Nephron (organoid): ENCODE measurements around the gene NR1D2.
"Not testable (repeated sequence)": the region's sequence is repeated elsewhere in the genome, so short reads cannot be mapped to it uniquely, and the experiment has no call there.

ENCODE experiments used
- H3K27ac Mint-ChIP-seq, 3 experiments: 2 replicates each; pipeline ENCODE4 v1.8.0; 2020; ENCODE audit warnings: mixed read lengths in 3 of 3, mild to moderate bottlenecking in 2 of 3, moderate library complexity in 1 of 3
- H3K27me3 Mint-ChIP-seq: 2 replicates; pipeline ENCODE4 v1.8.0; 2021; ENCODE audit warnings: low read depth, mild to moderate bottlenecking, moderate library complexity, mixed read lengths
- H3K36me3 Mint-ChIP-seq: 2 replicates; pipeline ENCODE4 v1.8.0; 2020; ENCODE audit warnings: low read depth, mixed read lengths
- H3K4me1 Mint-ChIP-seq: 2 replicates; pipeline ENCODE4 v1.8.0; 2020; ENCODE audit warnings: mixed read lengths
- H3K4me3 Mint-ChIP-seq, 3 experiments: 2 replicates each; pipeline ENCODE4 v1.8.0; 2020; ENCODE audit warnings: mild to moderate bottlenecking in 3 of 3, mixed read lengths in 3 of 3, moderate library complexity in 2 of 3
- H3K9me3 Mint-ChIP-seq: 2 replicates; pipeline ENCODE4 v1.8.0; 2020; ENCODE audit warnings: mixed read lengths
- CTCF ChIP-seq, 3 experiments: fragments of 200-600 bp; sonication (generic); IDR thresholded peaks; one replicate each; pipeline ENCODE4 v1.5.0; 2021; ENCODE audit warnings: antibody characterized with exemption in 3 of 3; ENCODE audit not compliant: unreplicated experiment in 3 of 3

NR1D2 gene

GRCh38 chr3:24004171-24004938, 59.3 kb downstream of the NR1D2 start:
- no peak for TF ChIP-seq CTCF (IDR thresholded peaks at IDR 0.05; ENCODE audit: unreplicated experiment in 3 of 3)
- Mint-ChIP-seq H3K27ac (no peak overlapping the region), H3K9me3 (no peaks in the 10 kb centered on the region), H3K36me3 (no peaks in the 10 kb centered on the region), H3K27me3 (peaks cover 17% of the 10 kb centered on the region), H3K4me1 (no peaks in the 10 kb centered on the region), H3K4me3 (no peak overlapping the region)

- TF ChIP-seq CTCF (IDR thresholded peaks at IDR 0.05; ENCODE audit: unreplicated experiment in 3 of 3): no peak
- Mint-ChIP-seq H3K4me1 (no peaks in the 10 kb centered on the region), H3K27me3 (peaks cover 16% of the 10 kb centered on the region), H3K27ac (no peak overlapping the region), H3K4me3 (no peak overlapping the region), H3K9me3 (no peaks in the 10 kb centered on the region), H3K36me3 (no peaks in the 10 kb centered on the region)
Observed at GRCh38 chr3:24005669-24006068, 60.6 kb downstream of the NR1D2 start.

GRCh38 chr3:24010834-24011233, 65.7 kb downstream of the NR1D2 start:
- H3K27me3 Mint-ChIP-seq, H3K9me3 Mint-ChIP-seq, H3K36me3 Mint-ChIP-seq, H3K4me3 Mint-ChIP-seq, H3K27ac Mint-ChIP-seq: not testable (repeated sequence)
- H3K4me1 Mint-ChIP-seq: peaks cover 13% of the 10 kb centered on the region

- Mint-ChIP-seq H3K4me3 (no peak overlapping the region), H3K9me3 (no peaks in the 10 kb centered on the region), H3K27ac (no peak overlapping the region), H3K27me3 (peaks cover 20% of the 10 kb centered on the region), H3K4me1 (peaks cover 24% of the 10 kb centered on the region), H3K36me3 (no peaks in the 10 kb centered on the region)
- no peak for TF ChIP-seq CTCF (IDR thresholded peaks at IDR 0.05; ENCODE audit: unreplicated experiment in 3 of 3)
Observed at GRCh38 chr3:24012589-24013269, 67.6 kb downstream of the NR1D2 start.

GRCh38 chr3:24017305-24017704, 72.2 kb downstream of the NR1D2 start:
- Mint-ChIP-seq H3K27me3 (peaks cover 13% of the 10 kb centered on the region), H3K36me3 (no peaks in the 10 kb centered on the region), H3K9me3 (peaks cover 2% of the 10 kb centered on the region), H3K4me1 (peaks cover 32% of the 10 kb centered on the region), H3K4me3 (no peak overlapping the region), H3K27ac (peak overlapping the region in 2 of 3 experiments; percentile 12 to 18)
- no peak for TF ChIP-seq CTCF (IDR thresholded peaks at IDR 0.05; ENCODE audit: unreplicated experiment in 3 of 3)

- H3K27me3 Mint-ChIP-seq: peaks cover 11% of the 10 kb centered on the region
- H3K36me3 Mint-ChIP-seq: no peaks in the 10 kb centered on the region
- H3K9me3 Mint-ChIP-seq: peaks cover 2% of the 10 kb centered on the region
- no peak overlapping the region for H3K27ac Mint-ChIP-seq
- H3K4me3 Mint-ChIP-seq: no peak overlapping the region
- peaks cover 27% of the 10 kb centered on the region for H3K4me1 Mint-ChIP-seq
- TF ChIP-seq CTCF (IDR thresholded peaks at IDR 0.05; ENCODE audit: unreplicated experiment in 3 of 3): no peak
Observed at GRCh38 chr3:24018784-24019570, 73.9 kb downstream of the NR1D2 start.
